HepG2 (cell line): Measurements from ENCODE around the gene GNAZ. TPM values are rescaled to one million over a fixed set of nuclear protein-coding genes. Genes with fewer than 3 reads are reported as not detected.

Experiments
- ATF7-NPFF ChIP-seq: sonication (generic); formaldehyde crosslinking; IDR thresholded peaks from 2 replicates; pipeline ENCODE4 v1.8.1; 2023; ENCODE audit warnings: mild to moderate bottlenecking, low read depth, missing genetic modification reagents, moderate library complexity
- CBX5 ChIP-seq: sonication (generic); formaldehyde crosslinking; IDR thresholded peaks from 2 replicates; pipeline ENCODE4 v1.4.0; 2020; ENCODE audit warnings: missing genetic modification reagents, borderline replicate concordance
- CEBPG ChIP-seq: IDR thresholded peaks from 2 replicates; pipeline ENCODE4 v1.6.1; 2016
- CHD4 ChIP-seq: fragments of 200-600 bp; sonication (generic); IDR thresholded peaks from 2 replicates; pipeline ENCODE4 v1.7.0; 2017; ENCODE audit warnings: mild to moderate bottlenecking, low read length, borderline replicate concordance
- FOXA3 ChIP-seq: IDR thresholded peaks from 2 replicates; pipeline ENCODE4 v1.6.1; 2016; ENCODE audit warnings: missing genetic modification reagents, missing compliant biosample characterization
- HDAC2 ChIP-seq: sonication (generic); formaldehyde crosslinking; IDR thresholded peaks from 2 replicates; pipeline ENCODE4 v1.4.0; 2020; ENCODE audit warnings: missing genetic modification reagents
- POGZ ChIP-seq: sonication (generic); formaldehyde crosslinking; IDR thresholded peaks from 2 replicates; pipeline ENCODE4 v1.4.0; 2020; ENCODE audit warnings: mild to moderate bottlenecking, missing genetic modification reagents
- ZNF292 ChIP-seq: sonication (generic); formaldehyde crosslinking; IDR thresholded peaks from 2 replicates; pipeline ENCODE4 v1.8.1; 2022; ENCODE audit warnings: mild to moderate bottlenecking, low read depth, missing genetic modification reagents, borderline replicate concordance
- ZNF670 ChIP-seq: sonication (generic); formaldehyde crosslinking; IDR thresholded peaks from 2 replicates; pipeline ENCODE4 v1.8.0; 2022; ENCODE audit warnings: mild to moderate bottlenecking, missing genetic modification reagents, borderline replicate concordance
- ZNF891 ChIP-seq: sonication (generic); formaldehyde crosslinking; IDR thresholded peaks from 2 replicates; pipeline ENCODE4 v1.5.0; 2020; ENCODE audit warnings: mild to moderate bottlenecking, missing genetic modification reagents
- ZSCAN31 ChIP-seq: sonication (generic); formaldehyde crosslinking; IDR thresholded peaks from 2 replicates; pipeline ENCODE4 v1.5.0; 2020; ENCODE audit warnings: low read depth, mild to moderate bottlenecking, missing genetic modification reagents
- polyA plus RNA-seq, 8 experiments: library from polyadenylated mRNA; depleted of rRNA in 3 of 8; stranded (reverse) in 7 of 8; unstranded in 1 of 8; fragments of >200 nt; fragmentation: Illumina TruSeq in 4 of 8; extraction: Trizol in 4 of 8; gene quantifications; 2 replicates each; pipeline versions ENCODE4 v1.2.1 to v1.2.3, GENCODE V29; 2011 to 2016; ENCODE audit warnings: low read depth in 4 of 8, missing spikeins in 1 of 8, mixed read lengths in 1 of 8; ENCODE audit not compliant: insufficient read depth in 1 of 8
- total RNA-seq, 5 experiments: library from RNA; depleted of rRNA; stranded (reverse); fragments of >200 nt; fragmentation: Illumina TruSeq; extraction: Trizol; gene quantifications; 2 replicates each; pipeline ENCODE4 v1.2.3, GENCODE V29; 2016; ENCODE audit warnings: low read depth in 1 of 5
- TF ChIP-seq, protein P1 (sequence below): sonication (generic); formaldehyde crosslinking; IDR thresholded peaks from 2 replicates; pipeline ENCODE4 v1.4.0; 2020; ENCODE audit warnings: mild to moderate bottlenecking, missing genetic modification reagents
- TF ChIP-seq, protein P2 (sequence below): sonication (generic); formaldehyde crosslinking; IDR thresholded peaks from 2 replicates; pipeline ENCODE4 v1.5.1; 2020; ENCODE audit warnings: missing genetic modification reagents, mild to moderate bottlenecking, borderline replicate concordance
- TF ChIP-seq, protein P3 (sequence below): IDR thresholded peaks from 2 replicates; pipeline ENCODE4 v1.6.1; 2016; ENCODE audit warnings: mild to moderate bottlenecking
- TF ChIP-seq, protein P4 (sequence below): sonication (generic); formaldehyde crosslinking; conservative IDR thresholded peaks from 2 replicates; pipeline ENCODE4 v1.8.0; 2022; ENCODE audit warnings: mild to moderate bottlenecking, moderate library complexity, missing genetic modification reagents

Gene GNAZ
- total and polyA plus RNA-seq, 2 of the 13 experiments (the other 11 are each of a cell fraction or from before 2014, with no cell fraction given) = 11.4 to 22.3 TPM

DNA sequence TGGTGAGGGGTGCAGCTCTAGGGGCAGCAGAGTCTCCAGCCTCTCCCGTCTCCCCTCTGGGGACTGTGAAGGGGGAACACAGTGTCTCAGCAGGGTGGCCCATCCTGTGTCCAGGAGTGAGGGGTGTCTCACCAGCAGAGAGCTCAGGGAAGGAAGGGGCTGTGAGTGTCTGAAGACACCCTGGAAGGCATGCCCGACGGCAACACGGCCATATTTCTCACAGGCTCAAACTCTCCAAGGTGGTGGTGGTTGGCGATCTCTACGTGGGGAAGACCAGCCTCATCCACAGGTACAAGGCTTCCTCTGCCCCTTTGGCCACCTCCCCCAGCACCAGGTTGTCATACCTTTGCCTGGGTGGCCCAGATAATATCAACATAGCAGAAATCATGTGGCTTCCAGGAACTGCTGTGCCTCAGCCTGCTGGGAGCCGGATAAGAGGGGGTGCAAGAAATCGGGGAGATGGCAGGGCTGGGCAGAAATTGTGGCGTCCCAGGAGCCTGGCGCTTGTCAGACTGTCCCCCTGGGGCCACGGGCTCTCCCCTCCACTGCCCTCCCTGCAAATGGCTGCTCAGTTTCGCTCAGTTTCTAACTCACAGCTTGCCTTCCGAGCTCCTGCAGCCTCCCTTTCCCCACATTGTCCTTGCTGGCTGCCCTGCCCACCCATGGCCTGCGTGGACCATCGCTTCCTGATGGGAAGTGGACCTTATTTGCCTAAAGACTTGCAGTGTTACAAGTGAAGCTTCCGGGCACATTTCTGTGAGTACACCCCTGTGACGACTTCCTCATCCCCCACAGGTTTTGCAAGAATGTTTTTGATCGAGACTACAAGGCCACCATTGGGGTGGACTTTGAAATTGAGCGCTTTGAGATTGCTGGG, 82.2 kb downstream of the GNAZ start (continued):
- TF ChIP-seq, protein P1, sequence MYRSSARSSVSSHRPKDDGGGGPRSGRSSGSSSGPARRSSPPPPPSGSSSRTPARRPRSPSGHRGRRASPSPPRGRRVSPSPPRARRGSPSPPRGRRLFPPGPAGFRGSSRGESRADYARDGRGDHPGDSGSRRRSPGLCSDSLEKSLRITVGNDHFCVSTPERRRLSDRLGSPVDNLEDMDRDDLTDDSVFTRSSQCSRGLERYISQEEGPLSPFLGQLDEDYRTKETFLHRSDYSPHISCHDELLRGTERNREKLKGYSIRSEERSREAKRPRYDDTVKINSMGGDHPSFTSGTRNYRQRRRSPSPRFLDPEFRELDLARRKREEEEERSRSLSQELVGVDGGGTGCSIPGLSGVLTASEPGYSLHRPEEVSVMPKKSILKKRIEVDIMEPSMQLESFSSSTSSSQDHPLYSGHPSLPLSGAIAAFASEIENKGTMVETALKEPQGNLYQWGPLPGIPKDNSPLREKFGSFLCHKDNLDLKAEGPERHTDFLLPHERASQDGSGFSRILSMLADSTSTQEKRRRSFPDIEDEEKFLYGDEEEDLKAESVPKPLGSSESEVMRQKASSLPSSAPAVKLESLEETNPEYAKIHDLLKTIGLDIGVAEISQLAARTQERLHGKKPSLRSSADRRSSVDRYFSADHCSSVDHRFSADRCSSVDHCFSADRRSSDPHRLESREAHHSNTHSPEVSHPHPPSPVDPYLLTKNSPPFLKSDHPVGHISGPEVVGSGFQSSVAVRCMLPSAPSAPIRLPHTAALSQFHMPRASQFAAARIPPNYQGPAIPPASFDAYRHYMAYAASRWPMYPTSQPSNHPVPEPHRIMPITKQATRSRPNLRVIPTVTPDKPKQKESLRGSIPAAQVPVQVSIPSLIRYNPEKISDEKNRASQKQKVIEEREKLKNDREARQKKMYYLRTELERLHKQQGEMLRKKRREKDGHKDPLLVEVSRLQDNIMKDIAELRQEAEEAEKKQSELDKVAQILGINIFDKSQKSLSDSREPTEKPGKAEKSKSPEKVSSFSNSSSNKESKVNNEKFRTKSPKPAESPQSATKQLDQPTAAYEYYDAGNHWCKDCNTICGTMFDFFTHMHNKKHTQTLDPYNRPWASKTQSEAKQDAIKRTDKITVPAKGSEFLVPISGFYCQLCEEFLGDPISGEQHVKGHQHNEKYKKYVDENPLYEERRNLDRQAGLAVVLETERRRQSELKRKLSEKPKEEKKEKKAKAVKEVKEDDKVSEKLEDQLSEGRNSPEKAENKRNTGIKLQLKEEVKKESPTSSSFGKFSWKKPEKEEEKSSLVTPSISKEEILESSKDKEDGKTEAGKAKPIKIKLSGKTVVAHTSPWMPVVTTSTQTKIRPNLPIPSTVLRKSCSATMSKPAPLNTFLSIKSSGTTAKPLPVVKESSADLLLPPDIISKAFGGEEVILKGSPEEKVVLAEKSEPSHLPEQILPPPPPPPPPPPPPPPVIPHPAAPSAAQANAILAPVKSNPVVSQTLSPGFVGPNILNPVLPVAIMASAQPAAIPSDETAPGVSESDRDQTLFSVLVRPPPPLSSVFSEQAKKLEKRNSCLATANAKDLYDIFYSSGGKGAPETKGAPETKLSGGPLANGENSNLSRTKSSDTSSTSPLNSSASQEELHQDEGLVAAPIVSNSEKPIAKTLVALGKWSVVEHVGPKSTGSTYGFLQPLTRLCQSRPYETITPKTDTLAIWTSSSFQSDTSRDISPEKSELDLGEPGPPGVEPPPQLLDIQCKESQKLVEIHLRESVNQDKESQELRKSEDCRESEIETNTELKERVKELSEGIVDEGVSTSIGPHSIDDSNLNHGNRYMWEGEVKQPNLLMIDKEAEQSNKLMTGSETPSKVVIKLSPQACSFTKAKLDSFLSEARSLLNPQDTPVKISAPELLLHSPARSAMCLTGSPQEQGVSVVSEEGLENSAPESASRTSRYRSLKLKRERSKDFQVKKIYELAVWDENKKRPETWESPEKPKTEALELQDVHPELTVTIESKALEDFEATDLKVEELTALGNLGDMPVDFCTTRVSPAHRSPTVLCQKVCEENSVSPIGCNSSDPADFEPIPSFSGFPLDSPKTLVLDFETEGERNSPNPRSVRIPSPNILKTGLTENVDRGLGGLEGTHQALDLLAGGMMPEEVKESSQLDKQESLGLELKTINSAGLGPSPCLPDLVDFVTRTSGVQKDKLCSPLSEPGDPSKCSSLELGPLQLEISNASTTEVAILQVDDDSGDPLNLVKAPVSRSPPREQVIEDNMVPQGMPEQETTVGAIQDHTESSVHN (CRISPR knock-in tag) = no peak
- TF ChIP-seq ZNF670 (CRISPR knock-in tag) (no peak), ZSCAN31 (CRISPR knock-in tag) (no peak), CBX5 (peak; percentile 47; the same call in 1 of the 2 replicates), ZNF292 (CRISPR knock-in tag) (no peak), ATF7-NPFF (CRISPR knock-in tag) (no peak), ZNF891 (CRISPR knock-in tag) (0 out of 2 replicates have a peak, but pooled peaks have one; percentile 68), HDAC2 (CRISPR knock-in tag) (peak; percentile 47; the same call in 1 of the 2 replicates), CHD4 (no peak), POGZ (CRISPR knock-in tag) (0 out of 2 replicates have a peak, but pooled peaks have one; percentile 20), CEBPG (peak; percentile 75), FOXA3 (CRISPR knock-in tag) (peak; percentile 72)
- TF ChIP-seq, protein P2, sequence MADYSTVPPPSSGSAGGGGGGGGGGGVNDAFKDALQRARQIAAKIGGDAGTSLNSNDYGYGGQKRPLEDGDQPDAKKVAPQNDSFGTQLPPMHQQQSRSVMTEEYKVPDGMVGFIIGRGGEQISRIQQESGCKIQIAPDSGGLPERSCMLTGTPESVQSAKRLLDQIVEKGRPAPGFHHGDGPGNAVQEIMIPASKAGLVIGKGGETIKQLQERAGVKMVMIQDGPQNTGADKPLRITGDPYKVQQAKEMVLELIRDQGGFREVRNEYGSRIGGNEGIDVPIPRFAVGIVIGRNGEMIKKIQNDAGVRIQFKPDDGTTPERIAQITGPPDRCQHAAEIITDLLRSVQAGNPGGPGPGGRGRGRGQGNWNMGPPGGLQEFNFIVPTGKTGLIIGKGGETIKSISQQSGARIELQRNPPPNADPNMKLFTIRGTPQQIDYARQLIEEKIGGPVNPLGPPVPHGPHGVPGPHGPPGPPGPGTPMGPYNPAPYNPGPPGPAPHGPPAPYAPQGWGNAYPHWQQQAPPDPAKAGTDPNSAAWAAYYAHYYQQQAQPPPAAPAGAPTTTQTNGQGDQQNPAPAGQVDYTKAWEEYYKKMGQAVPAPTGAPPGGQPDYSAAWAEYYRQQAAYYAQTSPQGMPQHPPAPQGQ = no peak
- TF ChIP-seq, protein P3, sequence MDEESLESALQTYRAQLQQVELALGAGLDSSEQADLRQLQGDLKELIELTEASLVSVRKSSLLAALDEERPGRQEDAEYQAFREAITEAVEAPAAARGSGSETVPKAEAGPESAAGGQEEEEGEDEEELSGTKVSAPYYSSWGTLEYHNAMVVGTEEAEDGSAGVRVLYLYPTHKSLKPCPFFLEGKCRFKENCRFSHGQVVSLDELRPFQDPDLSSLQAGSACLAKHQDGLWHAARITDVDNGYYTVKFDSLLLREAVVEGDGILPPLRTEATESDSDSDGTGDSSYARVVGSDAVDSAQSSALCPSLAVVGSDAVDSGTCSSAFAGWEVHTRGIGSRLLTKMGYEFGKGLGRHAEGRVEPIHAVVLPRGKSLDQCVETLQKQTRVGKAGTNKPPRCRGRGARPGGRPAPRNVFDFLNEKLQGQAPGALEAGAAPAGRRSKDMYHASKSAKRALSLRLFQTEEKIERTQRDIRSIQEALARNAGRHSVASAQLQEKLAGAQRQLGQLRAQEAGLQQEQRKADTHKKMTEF (CRISPR knock-in tag) = peak; percentile 54
- TF ChIP-seq, protein P4, sequence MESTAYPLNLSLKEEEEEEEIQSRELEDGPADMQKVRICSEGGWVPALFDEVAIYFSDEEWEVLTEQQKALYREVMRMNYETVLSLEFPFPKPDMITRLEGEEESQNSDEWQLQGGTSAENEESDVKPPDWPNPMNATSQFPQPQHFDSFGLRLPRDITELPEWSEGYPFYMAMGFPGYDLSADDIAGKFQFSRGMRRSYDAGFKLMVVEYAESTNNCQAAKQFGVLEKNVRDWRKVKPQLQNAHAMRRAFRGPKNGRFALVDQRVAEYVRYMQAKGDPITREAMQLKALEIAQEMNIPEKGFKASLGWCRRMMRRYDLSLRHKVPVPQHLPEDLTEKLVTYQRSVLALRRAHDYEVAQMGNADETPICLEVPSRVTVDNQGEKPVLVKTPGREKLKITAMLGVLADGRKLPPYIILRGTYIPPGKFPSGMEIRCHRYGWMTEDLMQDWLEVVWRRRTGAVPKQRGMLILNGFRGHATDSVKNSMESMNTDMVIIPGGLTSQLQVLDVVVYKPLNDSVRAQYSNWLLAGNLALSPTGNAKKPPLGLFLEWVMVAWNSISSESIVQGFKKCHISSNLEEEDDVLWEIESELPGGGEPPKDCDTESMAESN (CRISPR knock-in tag) = no peak
